Measurements from ENCODE around the gene EMILIN3.

EMILIN3 gene

DNA sequence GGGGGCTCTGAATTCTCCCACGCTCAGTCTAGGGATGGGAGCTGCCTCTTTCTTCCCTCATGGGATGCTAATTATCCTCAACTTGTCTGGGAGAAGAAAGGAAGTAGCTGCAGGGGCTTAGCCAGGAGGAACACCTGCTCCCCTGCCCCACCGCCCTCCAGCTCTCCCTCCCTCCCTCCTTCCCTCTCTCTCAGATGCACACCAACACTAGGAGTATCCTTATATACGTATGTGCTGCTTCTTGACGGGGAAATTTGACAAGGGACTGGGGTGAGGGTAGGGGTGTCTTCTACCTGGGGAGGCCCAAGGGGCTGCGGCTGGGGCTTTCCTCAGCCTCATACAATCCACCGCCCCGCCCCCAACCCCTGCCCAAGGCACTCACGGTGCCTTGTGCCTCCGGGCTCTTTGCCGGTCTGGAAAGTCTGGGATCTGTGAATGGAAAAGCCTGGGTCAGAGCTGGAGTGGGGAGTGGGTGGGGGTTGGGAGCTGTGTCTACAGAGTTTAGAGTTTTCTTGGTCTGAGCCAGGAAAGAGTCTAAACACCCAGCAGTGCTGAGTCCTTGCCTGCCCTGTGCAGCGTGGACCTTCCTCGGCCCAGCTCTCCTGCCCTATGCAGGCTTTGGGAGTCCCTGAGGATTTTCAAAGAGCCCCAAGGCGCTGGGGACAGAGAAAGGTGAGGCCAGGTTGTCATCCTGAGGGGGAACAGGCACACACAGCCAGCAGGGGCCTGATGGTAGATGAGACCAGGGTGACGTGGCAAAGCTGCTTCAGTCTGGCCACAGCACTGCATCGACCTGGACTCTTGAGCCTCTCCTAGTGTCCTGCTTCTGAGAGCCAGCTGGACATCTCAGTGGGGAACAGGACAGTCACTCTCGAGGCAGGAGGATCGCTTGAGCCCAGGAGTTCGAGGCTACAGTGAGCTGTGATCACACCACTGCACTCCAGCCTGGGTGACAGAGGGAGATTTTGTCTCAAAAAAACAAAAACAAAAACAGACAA, 29.3 kb upstream of the EMILIN3 start:
- TF ChIP-seq ZNF561 (tag by site-specific recombination; IDR thresholded peaks at IDR 0.05; ENCODE audit: borderline replicate concordance) (no peak), MZF1 (tag by site-specific recombination; IDR thresholded peaks at IDR 0.05; ENCODE audit: borderline replicate concordance) (no peak), ZNF707 (tag by site-specific recombination; IDR thresholded peaks at IDR 0.05) (no peak), PRDM1 (tag by site-specific recombination; IDR thresholded peaks at IDR 0.05) (no peak), EGR2 (tag by site-specific recombination; IDR thresholded peaks at IDR 0.05; ENCODE audit: low read depth) (no peak), ZNF777 (tag by site-specific recombination; IDR thresholded peaks at IDR 0.05; ENCODE audit: borderline replicate concordance) (no peak), ZEB2 (tag by site-specific recombination; IDR thresholded peaks at IDR 0.05) (no peak), ZNF654 (tag by site-specific recombination; IDR thresholded peaks at IDR 0.05; ENCODE audit: low read depth) (no peak), ZNF626 (tag by site-specific recombination; IDR thresholded peaks at IDR 0.05) (no peak), ZNF514 (tag by site-specific recombination; IDR thresholded peaks at IDR 0.05) (no peak), ZNF175 (tag by site-specific recombination; IDR thresholded peaks at IDR 0.05) (no peak), ZNF48 (tag by site-specific recombination; IDR thresholded peaks at IDR 0.05) (no peak), ZNF112 (tag by site-specific recombination; IDR thresholded peaks at IDR 0.05) (no peak), HOXC10 (CRISPR knock-in tag; IDR thresholded peaks at IDR 0.05) (no peak), ZNF560 (tag by site-specific recombination; IDR thresholded peaks at IDR 0.05; ENCODE audit: borderline replicate concordance) (no peak), ZNF664 (tag by site-specific recombination; IDR thresholded peaks at IDR 0.05) (no peak), ZNF2 (tag by site-specific recombination; IDR thresholded peaks at IDR 0.05) (no peak)
- TF ChIP-seq, protein P1, sequence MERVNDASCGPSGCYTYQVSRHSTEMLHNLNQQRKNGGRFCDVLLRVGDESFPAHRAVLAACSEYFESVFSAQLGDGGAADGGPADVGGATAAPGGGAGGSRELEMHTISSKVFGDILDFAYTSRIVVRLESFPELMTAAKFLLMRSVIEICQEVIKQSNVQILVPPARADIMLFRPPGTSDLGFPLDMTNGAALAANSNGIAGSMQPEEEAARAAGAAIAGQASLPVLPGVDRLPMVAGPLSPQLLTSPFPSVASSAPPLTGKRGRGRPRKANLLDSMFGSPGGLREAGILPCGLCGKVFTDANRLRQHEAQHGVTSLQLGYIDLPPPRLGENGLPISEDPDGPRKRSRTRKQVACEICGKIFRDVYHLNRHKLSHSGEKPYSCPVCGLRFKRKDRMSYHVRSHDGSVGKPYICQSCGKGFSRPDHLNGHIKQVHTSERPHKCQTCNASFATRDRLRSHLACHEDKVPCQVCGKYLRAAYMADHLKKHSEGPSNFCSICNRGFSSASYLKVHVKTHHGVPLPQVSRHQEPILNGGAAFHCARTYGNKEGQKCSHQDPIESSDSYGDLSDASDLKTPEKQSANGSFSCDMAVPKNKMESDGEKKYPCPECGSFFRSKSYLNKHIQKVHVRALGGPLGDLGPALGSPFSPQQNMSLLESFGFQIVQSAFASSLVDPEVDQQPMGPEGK (tag by site-specific recombination; IDR thresholded peaks at IDR 0.05): no peak
- TF ChIP-seq, protein P2, sequence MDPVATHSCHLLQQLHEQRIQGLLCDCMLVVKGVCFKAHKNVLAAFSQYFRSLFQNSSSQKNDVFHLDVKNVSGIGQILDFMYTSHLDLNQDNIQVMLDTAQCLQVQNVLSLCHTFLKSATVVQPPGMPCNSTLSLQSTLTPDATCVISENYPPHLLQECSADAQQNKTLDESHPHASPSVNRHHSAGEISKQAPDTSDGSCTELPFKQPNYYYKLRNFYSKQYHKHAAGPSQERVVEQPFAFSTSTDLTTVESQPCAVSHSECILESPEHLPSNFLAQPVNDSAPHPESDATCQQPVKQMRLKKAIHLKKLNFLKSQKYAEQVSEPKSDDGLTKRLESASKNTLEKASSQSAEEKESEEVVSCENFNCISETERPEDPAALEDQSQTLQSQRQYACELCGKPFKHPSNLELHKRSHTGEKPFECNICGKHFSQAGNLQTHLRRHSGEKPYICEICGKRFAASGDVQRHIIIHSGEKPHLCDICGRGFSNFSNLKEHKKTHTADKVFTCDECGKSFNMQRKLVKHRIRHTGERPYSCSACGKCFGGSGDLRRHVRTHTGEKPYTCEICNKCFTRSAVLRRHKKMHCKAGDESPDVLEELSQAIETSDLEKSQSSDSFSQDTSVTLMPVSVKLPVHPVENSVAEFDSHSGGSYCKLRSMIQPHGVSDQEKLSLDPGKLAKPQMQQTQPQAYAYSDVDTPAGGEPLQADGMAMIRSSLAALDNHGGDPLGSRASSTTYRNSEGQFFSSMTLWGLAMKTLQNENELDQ (tag by site-specific recombination; IDR thresholded peaks at IDR 0.05; ENCODE audit: low read depth): no peak
- TF ChIP-seq, protein P3, sequence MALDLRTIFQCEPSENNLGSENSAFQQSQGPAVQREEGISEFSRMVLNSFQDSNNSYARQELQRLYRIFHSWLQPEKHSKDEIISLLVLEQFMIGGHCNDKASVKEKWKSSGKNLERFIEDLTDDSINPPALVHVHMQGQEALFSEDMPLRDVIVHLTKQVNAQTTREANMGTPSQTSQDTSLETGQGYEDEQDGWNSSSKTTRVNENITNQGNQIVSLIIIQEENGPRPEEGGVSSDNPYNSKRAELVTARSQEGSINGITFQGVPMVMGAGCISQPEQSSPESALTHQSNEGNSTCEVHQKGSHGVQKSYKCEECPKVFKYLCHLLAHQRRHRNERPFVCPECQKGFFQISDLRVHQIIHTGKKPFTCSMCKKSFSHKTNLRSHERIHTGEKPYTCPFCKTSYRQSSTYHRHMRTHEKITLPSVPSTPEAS (tag by site-specific recombination; IDR thresholded peaks at IDR 0.05): no peak
- Histone ChIP-seq H3K36me3 (ENCODE audit: control insufficient read depth in 2 of 2, insufficient read depth in 1 of 2, low read length in 2 of 2) (no peaks in the 10 kb centered on the region), H3K4me3 (ENCODE audit: low read depth, low read length) (no peak overlapping the region), H3K27ac (ENCODE audit: extremely low read depth, low read depth, low read length) (no peak overlapping the region), H3K4me1 (ENCODE audit: control insufficient read depth, insufficient read depth, low read length) (no peaks in the 10 kb centered on the region), H3K9me3 (ENCODE audit: control insufficient read depth, insufficient read depth, low read depth, low read length) (no peaks in the 10 kb centered on the region)
- ChIA-PET POLR2A (no interaction called here), CTCF (interaction anchor here (0.6 to 1.1 kb wide), 3 partner anchors 55 to 489 kb away, joined by 3 to 5 read pairs (median 3); partner anchors contain the start of gene LPIN3)
